Left ventricle myocardium inferior (tissue), 1 donor: ENCODE data around the gene CCDC188. TPM values are rescaled to one million over a fixed set of nuclear protein-coding genes. Genes with fewer than 3 reads are reported as not detected.

Experiments used
- DNase-seq: peaks from one replicate; pipeline ENCODE4 v3.0.0-alpha.2; 2020
- H3K27ac ChIP-seq: fragments of 200-600 bp; replicated peaks from 2 replicates; pipeline ENCODE4 v1.8.0; 2021
- H3K27me3 ChIP-seq: fragments of 200-600 bp; 2 replicates; pipeline ENCODE4 v1.8.0; 2021; ENCODE audit warnings: low read depth
- H3K36me3 ChIP-seq: fragments of 200-600 bp; 2 replicates; pipeline ENCODE4 v1.8.0; 2021
- H3K4me1 ChIP-seq: fragments of 200-600 bp; 2 replicates; pipeline ENCODE4 v1.8.0; 2021
- H3K4me3 ChIP-seq: fragments of 200-600 bp; 2 replicates; pipeline ENCODE4 v1.8.0; 2021; ENCODE audit warnings: mild to moderate bottlenecking, moderate library complexity
- H3K9me3 ChIP-seq: fragments of 200-600 bp; replicated peaks from 2 replicates; pipeline ENCODE4 v1.8.0; 2021
- intact Hi-C: fragments of 100-400 bp; cut with micrococcal nuclease; formaldehyde crosslinking; loops from one replicate; pipeline ENCODE4 v1.11.0; 2022
- microRNA-seq: library from miRNA; unstranded; fragments of <30 nt; microRNA quantifications from one replicate; pipeline ENCODE4 v1.2.0, GENCODE V29; 2020
- total RNA-seq: library from RNA; stranded (reverse); fragmentation: NEBNext Ultra II Directional; extraction: Animal tissue kit (Norgen Biotek cat#: 25700); gene quantifications from one replicate; pipeline ENCODE4 v1.2.1, GENCODE V29; 2021
- TF ChIP-seq, protein P1 (sequence below): fragments of 200-600 bp; IDR thresholded peaks from 2 replicates; pipeline ENCODE4 v1.8.0; 2021; ENCODE audit warnings: antibody characterized with exemption, mild to moderate bottlenecking, borderline replicate concordance
- donor health status: DM: no; HTN: yes; CAD: no; lungs with severe emphysema.

Gene CCDC188
- total RNA-seq, 1 donor from 2014 or later, result not detected

DNA sequence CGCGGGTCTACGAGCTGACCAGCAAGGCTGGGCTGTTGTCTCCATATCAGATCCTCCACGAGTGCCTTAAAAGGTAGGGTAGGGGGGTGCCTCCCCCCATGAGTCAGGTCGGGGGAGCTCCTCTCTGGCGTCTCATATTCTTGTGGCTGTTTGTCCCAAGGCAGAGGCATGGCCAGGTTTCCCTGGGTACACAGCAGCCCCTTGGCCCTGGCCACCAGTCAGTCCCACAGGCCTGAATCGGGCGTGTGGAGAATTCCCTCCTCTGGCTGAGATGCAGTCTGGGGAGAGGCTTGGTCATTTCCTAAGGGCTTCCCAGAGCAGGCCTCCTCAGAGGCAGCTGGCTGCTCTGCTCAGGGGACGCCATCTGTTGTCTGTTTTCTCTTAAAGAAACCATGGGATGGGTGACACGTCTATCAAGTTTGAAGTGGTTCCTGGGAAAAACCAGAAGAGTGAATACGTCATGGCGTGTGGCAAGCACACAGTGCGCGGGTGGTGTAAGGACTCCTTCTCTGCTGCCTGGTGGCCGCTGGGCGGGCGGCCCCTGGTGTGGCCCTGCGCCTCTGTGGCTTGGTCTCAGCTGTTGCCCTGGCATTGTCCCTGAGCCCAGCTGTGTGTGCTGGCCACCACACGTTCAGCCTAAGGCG, 44.5 kb downstream of the CCDC188 start:
- intact Hi-C loops, result no loop called here
- peaks cover 93% of the 10 kb centered on the region for H3K36me3 ChIP-seq
- H3K4me3 ChIP-seq, result no peak overlapping the region
- TF ChIP-seq, protein P1, sequence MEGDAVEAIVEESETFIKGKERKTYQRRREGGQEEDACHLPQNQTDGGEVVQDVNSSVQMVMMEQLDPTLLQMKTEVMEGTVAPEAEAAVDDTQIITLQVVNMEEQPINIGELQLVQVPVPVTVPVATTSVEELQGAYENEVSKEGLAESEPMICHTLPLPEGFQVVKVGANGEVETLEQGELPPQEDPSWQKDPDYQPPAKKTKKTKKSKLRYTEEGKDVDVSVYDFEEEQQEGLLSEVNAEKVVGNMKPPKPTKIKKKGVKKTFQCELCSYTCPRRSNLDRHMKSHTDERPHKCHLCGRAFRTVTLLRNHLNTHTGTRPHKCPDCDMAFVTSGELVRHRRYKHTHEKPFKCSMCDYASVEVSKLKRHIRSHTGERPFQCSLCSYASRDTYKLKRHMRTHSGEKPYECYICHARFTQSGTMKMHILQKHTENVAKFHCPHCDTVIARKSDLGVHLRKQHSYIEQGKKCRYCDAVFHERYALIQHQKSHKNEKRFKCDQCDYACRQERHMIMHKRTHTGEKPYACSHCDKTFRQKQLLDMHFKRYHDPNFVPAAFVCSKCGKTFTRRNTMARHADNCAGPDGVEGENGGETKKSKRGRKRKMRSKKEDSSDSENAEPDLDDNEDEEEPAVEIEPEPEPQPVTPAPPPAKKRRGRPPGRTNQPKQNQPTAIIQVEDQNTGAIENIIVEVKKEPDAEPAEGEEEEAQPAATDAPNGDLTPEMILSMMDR, result no peak
- no peaks in the 10 kb centered on the region for H3K27me3 ChIP-seq
- peak; percentile 5 for DNase-seq
- no peak overlapping the region for H3K27ac ChIP-seq
- H3K4me1 ChIP-seq, result peaks cover under 1% of the 10 kb centered on the region
- H3K9me3 ChIP-seq, result no peaks in the 10 kb centered on the region

DNA sequence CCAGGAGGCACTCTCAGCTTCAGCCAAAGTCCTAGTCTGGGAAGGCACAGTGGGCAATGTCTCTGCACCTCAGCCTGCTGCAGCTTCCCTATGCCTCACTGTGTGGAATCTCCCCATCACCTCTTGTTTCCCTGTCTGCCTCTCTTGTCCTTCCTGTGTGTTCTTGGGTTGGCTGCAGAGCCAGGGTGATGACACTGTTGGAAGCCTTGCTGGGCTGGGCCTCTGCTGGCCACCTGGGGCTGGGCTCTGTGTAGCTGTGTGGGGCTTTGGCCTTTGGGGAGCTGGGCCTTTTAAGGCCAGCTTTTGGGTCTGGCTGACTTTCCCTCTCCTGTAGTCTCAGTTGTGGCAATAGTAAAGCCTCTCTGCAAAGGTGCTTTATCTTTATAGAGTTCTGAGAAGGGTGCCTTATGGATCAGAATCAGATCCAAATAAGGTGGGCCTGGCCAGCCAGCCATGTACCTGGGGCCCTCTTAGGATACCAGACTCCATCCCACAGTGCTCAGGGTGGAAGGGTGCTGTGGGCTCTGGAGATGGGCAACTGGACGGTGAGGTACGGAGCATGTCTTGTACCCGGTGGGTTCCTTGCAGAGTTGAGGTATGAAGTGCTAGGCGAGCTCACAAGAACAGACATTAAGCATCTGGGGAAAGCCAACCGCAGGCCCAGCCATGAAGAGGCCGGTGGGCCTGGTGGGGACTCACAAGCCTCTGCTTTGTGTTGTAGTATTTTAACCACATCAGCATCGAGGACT, 45.2 kb downstream of the CCDC188 start:
- Histone ChIP-seq H3K36me3 (peaks cover 93% of the 10 kb centered on the region), H3K27ac (no peak overlapping the region), H3K9me3 (no peaks in the 10 kb centered on the region), H3K4me1 (no peaks in the 10 kb centered on the region), H3K4me3 (no peak overlapping the region), H3K27me3 (no peaks in the 10 kb centered on the region)
- intact Hi-C loops, result no loop called here
- TF ChIP-seq, protein P1, result no peak
- no peak for DNase-seq

DNA sequence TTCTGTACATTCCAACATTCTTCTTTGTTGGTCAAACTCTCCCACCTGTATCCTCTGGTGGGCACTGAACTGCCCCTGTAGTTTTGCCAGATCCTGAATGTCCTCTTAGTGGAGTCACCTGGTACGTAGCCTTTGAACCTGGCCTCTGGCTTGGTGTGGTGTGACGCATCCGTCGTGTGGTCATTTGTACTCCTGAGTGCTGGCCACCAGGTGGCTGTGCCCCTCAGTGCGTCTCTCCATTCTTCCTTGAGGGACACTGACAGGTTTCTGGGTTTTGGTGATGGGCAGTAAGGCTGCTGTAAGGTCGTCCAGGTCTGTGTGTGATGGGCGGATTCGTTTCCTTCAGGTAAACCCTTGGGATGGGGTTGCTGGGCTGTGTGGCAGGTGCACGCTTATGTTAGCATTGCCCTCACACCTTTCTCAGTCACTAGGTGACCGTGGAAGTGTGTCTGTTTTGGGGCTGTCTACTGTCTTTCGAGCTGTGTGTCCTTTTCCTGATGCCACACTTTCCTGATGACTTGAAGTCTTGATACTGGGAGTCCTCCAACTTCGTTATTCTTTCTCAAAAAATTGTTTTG, 48.6 kb downstream of the CCDC188 start:
- intact Hi-C loops, result no loop called here
- Histone ChIP-seq H3K27me3 (no peaks in the 10 kb centered on the region), H3K27ac (no peak overlapping the region), H3K9me3 (no peaks in the 10 kb centered on the region), H3K4me3 (no peak overlapping the region), H3K4me1 (no peaks in the 10 kb centered on the region), H3K36me3 (peaks cover 89% of the 10 kb centered on the region)
- no peak for DNase-seq
- TF ChIP-seq, protein P1, result no peak

DNA sequence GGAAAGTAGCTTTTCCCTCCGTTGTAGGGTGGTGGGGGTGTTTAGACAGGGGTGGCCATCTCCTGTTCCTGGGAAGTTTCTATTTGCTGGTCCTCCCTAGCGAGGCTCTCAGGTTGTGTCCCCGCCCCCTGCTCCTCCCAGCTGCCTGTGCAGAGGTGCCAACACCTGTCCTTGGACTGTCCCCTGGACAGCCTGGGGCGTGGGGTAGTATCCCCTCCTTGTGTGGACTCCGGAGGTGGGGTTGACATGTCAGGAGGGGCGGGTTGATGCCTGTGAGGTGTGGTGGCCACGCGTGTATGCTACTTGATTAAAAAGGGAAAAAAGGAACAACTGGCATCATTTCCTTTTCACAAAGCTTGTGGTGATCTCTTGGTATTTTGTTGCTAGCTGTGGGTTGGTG, 49.2 kb downstream of the CCDC188 start:
- intact Hi-C loops, result no loop called here
- TF ChIP-seq, protein P1, result no peak
- no peak overlapping the region for H3K4me3 ChIP-seq
- H3K27me3 ChIP-seq, result no peaks in the 10 kb centered on the region
- peaks cover 89% of the 10 kb centered on the region for H3K36me3 ChIP-seq
- no peaks in the 10 kb centered on the region for H3K4me1 ChIP-seq
- H3K27ac ChIP-seq, result no peak overlapping the region
- H3K9me3 ChIP-seq, result peaks cover 3% of the 10 kb centered on the region
- DNase-seq, result no peak

DNA sequence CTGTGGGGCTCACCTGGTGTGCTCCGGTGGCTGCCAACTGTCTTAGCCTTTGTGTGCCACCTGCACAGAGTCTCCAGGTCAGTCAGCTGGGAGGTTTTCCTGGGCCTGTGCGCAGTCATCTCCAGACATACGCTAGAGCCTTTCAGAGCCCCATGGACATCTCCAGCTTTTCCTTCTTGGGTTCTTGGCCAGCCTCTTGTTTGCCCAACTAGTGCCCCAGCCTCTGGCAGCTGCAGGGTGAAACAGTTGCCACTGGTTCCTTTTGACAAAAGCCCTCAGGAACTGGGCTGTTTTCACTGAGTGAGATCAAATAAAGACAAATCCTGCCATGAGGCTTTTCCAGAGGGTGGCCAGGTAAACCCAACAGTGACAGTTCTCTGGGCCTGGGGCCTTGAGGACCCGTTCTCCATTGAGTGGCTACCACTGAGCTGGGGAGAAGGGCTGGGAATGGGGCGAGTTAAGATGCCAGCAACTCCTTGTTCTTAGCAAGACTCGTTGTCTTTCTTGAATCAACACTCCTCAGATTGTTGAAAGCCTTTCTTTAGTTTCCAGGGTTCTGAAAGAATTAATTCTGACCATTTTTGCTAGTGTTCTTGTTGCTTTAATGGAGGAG, 51.6 kb downstream of the CCDC188 start:
- Histone ChIP-seq H3K27ac (no peak overlapping the region), H3K36me3 (peaks cover 89% of the 10 kb centered on the region), H3K4me3 (no peak overlapping the region), H3K9me3 (peaks cover 4% of the 10 kb centered on the region), H3K27me3 (no peaks in the 10 kb centered on the region), H3K4me1 (peaks cover 1% of the 10 kb centered on the region)
- DNase-seq, result no peak
- intact Hi-C loops, result no loop called here
- TF ChIP-seq, protein P1, result no peak

Small RNAs within 50 kb of the gene (microRNA-seq; reads per million reads assigned to microRNA genes)
- not detected for gene MIR6816

Other genes with a start within 250 kb of the CCDC188 start
- gene COMT, start 209.3 kb downstream of the CCDC188 start, total RNA-seq, result 81.5 TPM
- gene TXNRD2, start 209.2 kb downstream of the CCDC188 start, total RNA-seq, result 35.2 TPM
- 25.4 TPM for gene ARVCF, start 134.2 kb downstream of the CCDC188 start, total RNA-seq
- gene TANGO2, start 129.9 kb downstream of the CCDC188 start, total RNA-seq, result 71.7 TPM
- gene DGCR8, start 70.8 kb downstream of the CCDC188 start, total RNA-seq, result 16.8 TPM
- gene RANBP1, start 35.0 kb downstream of the CCDC188 start, total RNA-seq, result 39.6 TPM
- 27.8 TPM for gene TRMT2A, start 33.8 kb downstream of the CCDC188 start, total RNA-seq
- 42.4 TPM for gene ZDHHC8, start 19.3 kb downstream of the CCDC188 start, total RNA-seq
- gene RTN4R, start 117.3 kb upstream of the CCDC188 start, total RNA-seq, result 0.96 TPM
- gene DGCR6L, start 169.0 kb upstream of the CCDC188 start, total RNA-seq, result 45.2 TPM
- 5.0 TPM for gene ZNF74, start 243.1 kb upstream of the CCDC188 start, total RNA-seq